ENCODE measurements around the gene POR. TPM values are rescaled to one million over a fixed set of nuclear protein-coding genes. Genes with fewer than 3 reads are reported as not detected.
A peak's percentile ranks its signal among the peaks of the same experiment; 100 is the strongest.

POR gene
- total and polyA plus RNA-seq, 2 of the 13 experiments (the other 11 are each of a cell fraction or from before 2014, with no cell fraction given) = 145 to 266 TPM

GRCh38 chr7:75962607-75963380 is 47.8 kb downstream of the POR start (continued):
- TF ChIP-seq, protein P1, sequence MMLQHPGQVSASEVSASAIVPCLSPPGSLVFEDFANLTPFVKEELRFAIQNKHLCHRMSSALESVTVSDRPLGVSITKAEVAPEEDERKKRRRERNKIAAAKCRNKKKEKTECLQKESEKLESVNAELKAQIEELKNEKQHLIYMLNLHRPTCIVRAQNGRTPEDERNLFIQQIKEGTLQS (CRISPR knock-in tag; IDR thresholded peaks at IDR 0.05) = no peak
- TF ChIP-seq, protein P2, sequence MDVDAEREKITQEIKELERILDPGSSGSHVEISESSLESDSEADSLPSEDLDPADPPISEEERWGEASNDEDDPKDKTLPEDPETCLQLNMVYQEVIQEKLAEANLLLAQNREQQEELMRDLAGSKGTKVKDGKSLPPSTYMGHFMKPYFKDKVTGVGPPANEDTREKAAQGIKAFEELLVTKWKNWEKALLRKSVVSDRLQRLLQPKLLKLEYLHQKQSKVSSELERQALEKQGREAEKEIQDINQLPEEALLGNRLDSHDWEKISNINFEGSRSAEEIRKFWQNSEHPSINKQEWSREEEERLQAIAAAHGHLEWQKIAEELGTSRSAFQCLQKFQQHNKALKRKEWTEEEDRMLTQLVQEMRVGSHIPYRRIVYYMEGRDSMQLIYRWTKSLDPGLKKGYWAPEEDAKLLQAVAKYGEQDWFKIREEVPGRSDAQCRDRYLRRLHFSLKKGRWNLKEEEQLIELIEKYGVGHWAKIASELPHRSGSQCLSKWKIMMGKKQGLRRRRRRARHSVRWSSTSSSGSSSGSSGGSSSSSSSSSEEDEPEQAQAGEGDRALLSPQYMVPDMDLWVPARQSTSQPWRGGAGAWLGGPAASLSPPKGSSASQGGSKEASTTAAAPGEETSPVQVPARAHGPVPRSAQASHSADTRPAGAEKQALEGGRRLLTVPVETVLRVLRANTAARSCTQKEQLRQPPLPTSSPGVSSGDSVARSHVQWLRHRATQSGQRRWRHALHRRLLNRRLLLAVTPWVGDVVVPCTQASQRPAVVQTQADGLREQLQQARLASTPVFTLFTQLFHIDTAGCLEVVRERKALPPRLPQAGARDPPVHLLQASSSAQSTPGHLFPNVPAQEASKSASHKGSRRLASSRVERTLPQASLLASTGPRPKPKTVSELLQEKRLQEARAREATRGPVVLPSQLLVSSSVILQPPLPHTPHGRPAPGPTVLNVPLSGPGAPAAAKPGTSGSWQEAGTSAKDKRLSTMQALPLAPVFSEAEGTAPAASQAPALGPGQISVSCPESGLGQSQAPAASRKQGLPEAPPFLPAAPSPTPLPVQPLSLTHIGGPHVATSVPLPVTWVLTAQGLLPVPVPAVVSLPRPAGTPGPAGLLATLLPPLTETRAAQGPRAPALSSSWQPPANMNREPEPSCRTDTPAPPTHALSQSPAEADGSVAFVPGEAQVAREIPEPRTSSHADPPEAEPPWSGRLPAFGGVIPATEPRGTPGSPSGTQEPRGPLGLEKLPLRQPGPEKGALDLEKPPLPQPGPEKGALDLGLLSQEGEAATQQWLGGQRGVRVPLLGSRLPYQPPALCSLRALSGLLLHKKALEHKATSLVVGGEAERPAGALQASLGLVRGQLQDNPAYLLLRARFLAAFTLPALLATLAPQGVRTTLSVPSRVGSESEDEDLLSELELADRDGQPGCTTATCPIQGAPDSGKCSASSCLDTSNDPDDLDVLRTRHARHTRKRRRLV (CRISPR knock-in tag; IDR thresholded peaks at IDR 0.05) = no peak
- TF ChIP-seq NAIF1 (CRISPR knock-in tag; IDR thresholded peaks at IDR 0.05; ENCODE audit: borderline replicate concordance) (0 out of 2 replicates have a peak, but pooled peaks have one; percentile 49), RCOR2 (CRISPR knock-in tag; IDR thresholded peaks at IDR 0.05) (peak; percentile 69; the same call in 1 of the 2 replicates), GATAD2A (CRISPR knock-in tag; IDR thresholded peaks at IDR 0.05) (peak; percentile 91), SNAI1 (CRISPR knock-in tag; IDR thresholded peaks at IDR 0.05; ENCODE audit: borderline replicate concordance) (no peak), ZNF484 (CRISPR knock-in tag; IDR thresholded peaks at IDR 0.05; ENCODE audit: borderline replicate concordance, low read depth) (no peak), SP140L (CRISPR knock-in tag; IDR thresholded peaks at IDR 0.05; ENCODE audit: borderline replicate concordance) (no peak), REPIN1 (CRISPR knock-in tag; IDR thresholded peaks at IDR 0.05; ENCODE audit: borderline replicate concordance, low read depth) (peak; percentile 74), GATAD1 (CRISPR knock-in tag; IDR thresholded peaks at IDR 0.05) (no peak), CEBPZ (IDR thresholded peaks at IDR 0.05; ENCODE audit: low read length) (no peak), PHF21A (CRISPR knock-in tag; IDR thresholded peaks at IDR 0.05) (peak; percentile 87), MLXIP (CRISPR knock-in tag; IDR thresholded peaks at IDR 0.05; ENCODE audit: borderline replicate concordance) (no peak), STAG1 (CRISPR knock-in tag; IDR thresholded peaks at IDR 0.05) (no peak)
- TF ChIP-seq, protein P3, sequence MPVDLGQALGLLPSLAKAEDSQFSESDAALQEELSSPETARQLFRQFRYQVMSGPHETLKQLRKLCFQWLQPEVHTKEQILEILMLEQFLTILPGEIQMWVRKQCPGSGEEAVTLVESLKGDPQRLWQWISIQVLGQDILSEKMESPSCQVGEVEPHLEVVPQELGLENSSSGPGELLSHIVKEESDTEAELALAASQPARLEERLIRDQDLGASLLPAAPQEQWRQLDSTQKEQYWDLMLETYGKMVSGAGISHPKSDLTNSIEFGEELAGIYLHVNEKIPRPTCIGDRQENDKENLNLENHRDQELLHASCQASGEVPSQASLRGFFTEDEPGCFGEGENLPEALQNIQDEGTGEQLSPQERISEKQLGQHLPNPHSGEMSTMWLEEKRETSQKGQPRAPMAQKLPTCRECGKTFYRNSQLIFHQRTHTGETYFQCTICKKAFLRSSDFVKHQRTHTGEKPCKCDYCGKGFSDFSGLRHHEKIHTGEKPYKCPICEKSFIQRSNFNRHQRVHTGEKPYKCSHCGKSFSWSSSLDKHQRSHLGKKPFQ (CRISPR knock-in tag; IDR thresholded peaks at IDR 0.05; ENCODE audit: insufficient replicate concordance) = no peak
